HEK293T (cell line): ENCODE measurements around the gene ARMC9.

Source experiments
- FOXA1 ChIP-seq: fragments of 450-650 bp; IDR thresholded peaks from 2 replicates; pipeline ENCODE4 v1.6.1; 2016; ENCODE audit warnings: mild to moderate bottlenecking
- HDGF ChIP-seq: fragments of 450-650 bp; IDR thresholded peaks from 2 replicates; pipeline ENCODE4 v1.6.1; 2017; ENCODE audit warnings: antibody characterized with exemption, borderline replicate concordance

- no peak for TF ChIP-seq FOXA1
- TF ChIP-seq HDGF, result no peak
Measured at GRCh38 chr2:231378026-231378722, 179.7 kb downstream of the ARMC9 start.
